ENCODE results near the gene MUC3A. TPM values are rescaled to one million over a fixed set of nuclear protein-coding genes. Genes with fewer than 3 reads are reported as not detected.
A peak's percentile ranks its signal among the peaks of the same experiment; 100 is the strongest.

Gene MUC3A
- total RNA-seq, 8 experiments from 2014 or later, result 0.11 to 2.2 (median 0.72) TPM; not detected in 1

DNA sequence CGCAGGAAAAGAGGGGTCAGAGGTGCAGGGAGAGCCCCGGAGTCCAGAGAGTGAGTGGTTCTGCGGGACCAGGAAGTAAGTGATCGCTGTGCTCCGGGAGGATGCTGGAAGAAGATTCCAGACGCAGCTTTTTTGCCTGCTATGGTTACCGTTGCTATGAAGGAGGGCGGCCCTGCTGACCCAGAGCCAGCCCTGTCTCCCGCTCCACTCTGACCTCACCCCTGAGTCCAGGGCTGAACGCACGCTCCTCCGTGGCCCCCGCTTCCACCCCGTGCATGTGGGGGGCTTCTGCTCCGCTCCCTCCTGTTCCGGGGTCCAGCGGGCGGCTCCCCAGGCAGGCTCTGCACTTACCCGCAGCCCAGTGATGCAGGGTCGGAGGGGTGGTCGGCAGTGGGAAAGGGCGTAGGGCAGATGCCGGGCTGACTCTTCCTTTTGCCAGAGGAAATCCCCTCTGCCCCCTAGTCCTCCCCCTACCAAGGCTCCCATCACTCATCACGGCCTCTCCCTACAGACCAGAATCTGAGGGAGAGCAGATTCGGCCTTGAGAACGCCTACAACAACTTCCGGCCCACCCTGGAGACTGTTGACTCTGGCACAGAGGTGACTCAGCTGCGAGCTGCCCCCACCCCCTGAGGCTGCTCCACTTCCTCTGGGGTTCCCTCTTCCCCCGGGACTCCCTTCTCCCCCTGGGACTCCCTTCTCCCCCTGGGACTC, 67.9 kb downstream of the MUC3A start:
- WGBS, 10 experiments, result 0 to 10% (median 10%) methylated on average over 2 to 6 of the region's 29 CpGs; no CpG with 5 or more reads in 7 of the 10 experiments
- Histone ChIP-seq H3K4me3 (peak overlapping the region; percentile 6 to 33 (median 20)), H3K27ac (peak overlapping the region; percentile 42 to 85), H3K4me1 (replicated peaks in 1 of 2) (peaks cover 8 to 13% of the 10 kb centered on the region in 2 donors)
- in situ Hi-C loops (cut with MboI; ENCODE audit: low pct_unique_long_range_greater_than_20kb in 2 of 9, low sequenced_read_pairs in 9 of 9, unreplicated experiment in 9 of 9), result no loop called here
- peak; percentile 90 to 96 (median 92) for ATAC-seq (replicated peaks in 6 of 8)

Other genes with a start within 250 kb of the MUC3A start
- 10 to 100 TPM; 32.0 to 59.6 (median 38.6) TPM for gene POP7, start 243.4 kb upstream of the MUC3A start, total RNA-seq
- under 1 TPM in 1 of 8 experiments, not detected in 7; 0.11 TPM for gene EPO, start 229.1 kb upstream of the MUC3A start, total RNA-seq
- gene ZAN, start 215.9 kb upstream of the MUC3A start, total RNA-seq, result under 1 TPM in 6 of 8 experiments, not detected in 2; 0.04 to 0.24 (median 0.14) TPM
- 10 to 100 TPM in 5 of 8 experiments, 1 to 10 TPM in 3; 3.5 to 49.9 (median 17.1) TPM for gene EPHB4, start 122.0 kb upstream of the MUC3A start, total RNA-seq
- gene SLC12A9, start 96.8 kb upstream of the MUC3A start, total RNA-seq, result 10 to 100 TPM in 4 of 8 experiments, 1 to 10 TPM in 4; 6.8 to 29.3 (median 11.9) TPM
- gene TRIP6, start 82.1 kb upstream of the MUC3A start, total RNA-seq, result 10 to 100 TPM in 5 of 8 experiments, 1 to 10 TPM in 3; 3.0 to 90.1 (median 22.4) TPM
- 100 to 1,000 TPM in 3 of 8 experiments, 10 to 100 TPM in 5; 28.4 to 149 (median 57.0) TPM for gene SRRT, start 74.4 kb upstream of the MUC3A start, total RNA-seq
- gene UFSP1, start 59.8 kb upstream of the MUC3A start, total RNA-seq, result 1 to 10 TPM; 2.4 to 5.2 (median 2.9) TPM
- 10 to 100 TPM in 4 of 8 experiments, 1 to 10 TPM in 4; 1.3 to 64.5 (median 13.4) TPM for gene ACHE, start 53.6 kb upstream of the MUC3A start, total RNA-seq
- gene MUC12, start 20.0 kb downstream of the MUC3A start, total RNA-seq, result 1 to 10 TPM in 7 of 8 experiments, under 1 TPM in 1; 0.43 to 9.6 (median 1.9) TPM
- gene MUC17, start 70.5 kb downstream of the MUC3A start, total RNA-seq, result 1 to 10 TPM in 1 of 8 experiments, under 1 TPM in 6, not detected in 1; 0.04 to 1.2 (median 0.17) TPM
- 10 to 100 TPM in 4 of 8 experiments, 1 to 10 TPM in 4; 1.4 to 20.0 (median 7.2) TPM for gene TRIM56, start 135.9 kb downstream of the MUC3A start, total RNA-seq
- 100 to 1,000 TPM in 1 of 8 experiments, 10 to 100 TPM in 1, 1 to 10 TPM in 2, under 1 TPM in 4; 0.05 to 128 (median 0.93) TPM for gene SERPINE1, start 177.6 kb downstream of the MUC3A start, total RNA-seq
- gene AP1S1, start 204.9 kb downstream of the MUC3A start, total RNA-seq, result 100 to 1,000 TPM in 2 of 8 experiments, 10 to 100 TPM in 6; 46.8 to 135 (median 77.0) TPM
- 100 to 1,000 TPM in 1 of 8 experiments, 10 to 100 TPM in 4, 1 to 10 TPM in 1, under 1 TPM in 2; 0.36 to 101 (median 13.7) TPM for gene VGF, start 216.0 kb downstream of the MUC3A start, total RNA-seq
- gene NAT16, start 230.8 kb downstream of the MUC3A start, total RNA-seq, result 1 to 10 TPM in 5 of 8 experiments, under 1 TPM in 2, not detected in 1; 0.59 to 4.4 (median 1.6) TPM

Measured in motor neuron (in vitro differentiated cells).